Right lobe of liver (tissue), 6 donors: Measurements from ENCODE around the gene MAPK6. TPM values are rescaled to one million over a fixed set of nuclear protein-coding genes. Genes with fewer than 3 reads are reported as not detected.
A peak's percentile ranks its signal among the peaks of the same experiment; 100 is the strongest.
"Not testable (repeated sequence)": the region's sequence is repeated elsewhere in the genome, so short reads cannot be mapped to it uniquely, and the experiment has no call there.

Experiments used
- ATAC-seq, 4 donors: fragments of 200-7000 bp; cut with Tn5 transposase; one replicate each; pipeline ENCODE4 v1.9.1; 2020; ENCODE audit warnings: mild to moderate bottlenecking in 4 of 4, moderate library complexity in 4 of 4
- DNase-seq, 3 donors: peaks; one replicate each; pipeline ENCODE4 v3.0.0-alpha.2; 2020
- H3K27ac ChIP-seq, 3 donors: fragments of 200-600 bp; one replicate each; pipeline ENCODE4 v1.8.0; 2022
- H3K27me3 ChIP-seq, 2 donors: fragments of 200-600 bp; one replicate each; pipeline ENCODE4 v1.8.0; 2022
- H3K36me3 ChIP-seq, 4 donors: fragments of 200-600 bp; sonication (generic) in 1 of 4; one replicate each; pipeline versions ENCODE4 v1.5.1 to v1.8.0; 2017 to 2022; ENCODE audit warnings: control low read depth in 1 of 4
- H3K4me1 ChIP-seq, 4 donors: fragments of 200-600 bp; sonication (generic) in 1 of 4; one replicate each; pipeline versions ENCODE4 v1.5.1 to v1.8.0; 2017 to 2022; ENCODE audit warnings: control low read depth in 1 of 4
- H3K4me3 ChIP-seq, 3 donors: fragments of 200-600 bp; one replicate each; pipeline ENCODE4 v1.8.0; 2022
- H3K9me3 ChIP-seq, 4 donors: fragments of 200-600 bp; sonication (generic) in 1 of 4; one replicate each; pipeline versions ENCODE4 v1.5.1 to v1.8.0; 2017 to 2022; ENCODE audit warnings: control low read depth in 1 of 4
- CTCF ChIP-seq, 4 donors: fragments of 200-600 bp in 3 of 4; fragments of 450-650 bp in 1 of 4; IDR thresholded peaks; one replicate each; pipeline versions ENCODE4 v1.5.1 to v1.8.0; 2016 to 2022; ENCODE audit warnings: antibody characterized with exemption in 4 of 4, mild to moderate bottlenecking in 2 of 4
- POLR2A ChIP-seq: fragments of 450-650 bp; IDR thresholded peaks from one replicate; pipeline ENCODE4 v1.6.1; 2017; ENCODE audit warnings: antibody characterized with exemption, mild to moderate bottlenecking
- WGBS: methylation state at CpG from one replicate; pipeline ENCODE4 v1.1.6; 2018; ENCODE audit warnings: low coverage, low lambda C conversion rate; ENCODE audit not compliant: insufficient coverage; ENCODE audit errors: missing lambda C conversion rate; 5-methylcytosine and 5-hydroxymethylcytosine counted together
- intact Hi-C, 2 donors: fragments of 100-400 bp; cut with DNase I; formaldehyde crosslinking; loops; one replicate each; pipeline versions ENCODE4 v1.11.2 to v1.14.1; 2022
- total RNA-seq, 6 experiments: library from RNA; depleted of rRNA in 2 of 6; stranded (reverse); fragments of >200 nt in 2 of 6; fragmentation: NEBNext Ultra II Directional in 3 of 6; extraction: Animal tissue kit (Norgen Biotek cat#: 25700) in 3 of 6; gene quantifications; one replicate each; pipeline versions ENCODE4 v1.1.0 to v1.2.4, GENCODE V29; 2016 to 2023
- donor health status: DM: no; HTN: yes; CAD: no.
- donor health status: DM: no; HTN: no; CAD: no.
- donor health status: DM: no; HTN: no; CAD: no.
- donor health status: DM: no; HTN: yes; CAD: no.
- donor health status: DM: no; HTN: yes; CAD: no.

The MAPK6 gene
- total RNA-seq, 6 experiments from 2014 or later, result 15.8 to 35.8 (median 22.3) TPM

- H3K27me3 ChIP-seq, H3K4me3 ChIP-seq, intact Hi-C loops, H3K9me3 ChIP-seq, DNase-seq, ATAC-seq, H3K27ac ChIP-seq: not testable (repeated sequence)
- 60% methylated on average over 8 of the region's 8 CpGs for WGBS
- Histone ChIP-seq H3K4me1 (peaks cover 0 to 31% (median 7%) of the 10 kb centered on the region in 4 donors), H3K36me3 (peaks cover 0 to 15% (median 0%) of the 10 kb centered on the region in 4 donors)
- peak in 1 of 4 donors; percentile 5 for TF ChIP-seq CTCF (IDR thresholded peaks at IDR 0.05)
Observed at GRCh38 chr15:52045795-52046298, 26.8 kb downstream of the MAPK6 start.

- intact Hi-C loops, H3K27ac ChIP-seq, DNase-seq, H3K4me3 ChIP-seq, H3K9me3 ChIP-seq, H3K27me3 ChIP-seq: not testable (repeated sequence)
- Histone ChIP-seq H3K36me3 (peaks cover 0 to 15% (median 0%) of the 10 kb centered on the region in 4 donors), H3K4me1 (peaks cover 0 to 27% (median 7%) of the 10 kb centered on the region in 4 donors)
- WGBS, result 54% methylated on average over 3 of the region's 5 CpGs
- peak in 2 of 4 donors; percentile 22 to 48 for ATAC-seq
Observed at GRCh38 chr15:52046552-52046951, 27.5 kb downstream of the MAPK6 start.

- ATAC-seq, result no peak
Observed at GRCh38 chr15:52050416-52050815, 31.4 kb downstream of the MAPK6 start.

GRCh38 chr15:52052066-52052935 is 33.3 kb downstream of the MAPK6 start:
- Histone ChIP-seq H3K36me3 (peaks cover 0 to 15% (median 0%) of the 10 kb centered on the region in 4 donors), H3K4me1 (peaks cover 0 to 22% (median 10%) of the 10 kb centered on the region in 4 donors), H3K4me3 (no peak overlapping the region), H3K27me3 (no peaks in the 10 kb centered on the region), H3K27ac (no peak overlapping the region), H3K9me3 (no peaks in the 10 kb centered on the region)
- ATAC-seq, result peak; percentile 41 to 67 (median 50)
- TF ChIP-seq POLR2A, result no peak
- TF ChIP-seq CTCF (IDR thresholded peaks at IDR 0.05), result no peak
- 62% methylated on average over 4 of the region's 4 CpGs for WGBS
- intact Hi-C loops, result no loop called here
- DNase-seq, result no peak

More at GRCh38 chr15:52050416-52050815, 31.4 kb downstream of the MAPK6 start:
- intact Hi-C loops, result no loop called here
- Histone ChIP-seq H3K27me3 (no peaks in the 10 kb centered on the region), H3K4me1 (peaks cover 0 to 9% (median 4%) of the 10 kb centered on the region in 4 donors), H3K4me3 (no peak overlapping the region), H3K9me3 (no peaks in the 10 kb centered on the region), H3K36me3 (peaks cover 0 to 15% (median 0%) of the 10 kb centered on the region in 4 donors), H3K27ac (no peak overlapping the region)
- 89% methylated on average over 1 of the region's 1 CpG for WGBS
- DNase-seq, result no peak
- no peak for TF ChIP-seq POLR2A
- no peak for TF ChIP-seq CTCF (IDR thresholded peaks at IDR 0.05)

GRCh38 chr15:52054381-52054780 is 35.4 kb downstream of the MAPK6 start:
- 86% methylated on average over 3 of the region's 4 CpGs for WGBS
- DNase-seq (no peak), ATAC-seq (peak in 2 of 4 donors; percentile 5 to 53)
- Histone ChIP-seq H3K4me3 (no peak overlapping the region), H3K4me1 (peaks cover 0 to 36% (median 10%) of the 10 kb centered on the region in 4 donors), H3K9me3 (no peaks in the 10 kb centered on the region), H3K36me3 (peaks cover 0 to 20% (median 4%) of the 10 kb centered on the region in 4 donors), H3K27ac (no peak overlapping the region), H3K27me3 (no peaks in the 10 kb centered on the region)
- intact Hi-C loops, result no loop called here
- TF ChIP-seq CTCF (IDR thresholded peaks at IDR 0.05) (no peak), POLR2A (no peak)

- H3K4me3 ChIP-seq, H3K27me3 ChIP-seq, intact Hi-C loops, H3K9me3 ChIP-seq: not testable (repeated sequence)
- DNase-seq (peak in 2 of 3 donors; percentile 29 to 65), ATAC-seq (peak; percentile 50 to 73 (median 68))
- H3K27ac ChIP-seq, result peak overlapping the region in 2 of 3 donors; percentile 19 to 41
- H3K4me1 ChIP-seq, result peaks cover 0 to 36% (median 10%) of the 10 kb centered on the region in 4 donors
- H3K36me3 ChIP-seq, result peaks cover 0 to 23% (median 6%) of the 10 kb centered on the region in 4 donors
- 52% methylated on average over 7 of the region's 7 CpGs for WGBS
Observed at GRCh38 chr15:52054858-52055257, 35.8 kb downstream of the MAPK6 start.
